ENCODE data around the gene NR2F2. TPM values are rescaled to one million over a fixed set of nuclear protein-coding genes. Genes with fewer than 3 reads are reported as not detected.

Gene NR2F2
- total and polyA plus RNA-seq, 2 experiments from 2014 or later = 0.16 TPM; not detected in 1

DNA sequence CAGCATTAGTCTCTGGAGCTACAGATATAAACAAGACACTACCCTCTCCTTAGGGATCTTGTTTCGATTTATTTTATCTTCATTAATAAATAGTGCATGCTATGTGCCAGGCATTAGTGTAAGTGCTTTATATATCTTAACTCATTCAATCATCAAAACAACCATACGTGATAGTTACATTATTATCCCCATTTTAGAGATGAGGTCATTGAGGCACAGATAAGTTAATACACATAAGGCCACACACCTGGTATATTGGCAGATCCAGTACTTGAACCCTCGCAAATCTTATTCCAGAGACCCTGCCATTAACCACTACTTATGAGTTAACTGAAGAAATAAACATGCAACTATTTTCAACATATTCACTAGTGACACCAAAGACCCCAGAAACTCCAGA, 25.7 kb upstream of the NR2F2 start (continued):
- TF ChIP-seq, protein P1, sequence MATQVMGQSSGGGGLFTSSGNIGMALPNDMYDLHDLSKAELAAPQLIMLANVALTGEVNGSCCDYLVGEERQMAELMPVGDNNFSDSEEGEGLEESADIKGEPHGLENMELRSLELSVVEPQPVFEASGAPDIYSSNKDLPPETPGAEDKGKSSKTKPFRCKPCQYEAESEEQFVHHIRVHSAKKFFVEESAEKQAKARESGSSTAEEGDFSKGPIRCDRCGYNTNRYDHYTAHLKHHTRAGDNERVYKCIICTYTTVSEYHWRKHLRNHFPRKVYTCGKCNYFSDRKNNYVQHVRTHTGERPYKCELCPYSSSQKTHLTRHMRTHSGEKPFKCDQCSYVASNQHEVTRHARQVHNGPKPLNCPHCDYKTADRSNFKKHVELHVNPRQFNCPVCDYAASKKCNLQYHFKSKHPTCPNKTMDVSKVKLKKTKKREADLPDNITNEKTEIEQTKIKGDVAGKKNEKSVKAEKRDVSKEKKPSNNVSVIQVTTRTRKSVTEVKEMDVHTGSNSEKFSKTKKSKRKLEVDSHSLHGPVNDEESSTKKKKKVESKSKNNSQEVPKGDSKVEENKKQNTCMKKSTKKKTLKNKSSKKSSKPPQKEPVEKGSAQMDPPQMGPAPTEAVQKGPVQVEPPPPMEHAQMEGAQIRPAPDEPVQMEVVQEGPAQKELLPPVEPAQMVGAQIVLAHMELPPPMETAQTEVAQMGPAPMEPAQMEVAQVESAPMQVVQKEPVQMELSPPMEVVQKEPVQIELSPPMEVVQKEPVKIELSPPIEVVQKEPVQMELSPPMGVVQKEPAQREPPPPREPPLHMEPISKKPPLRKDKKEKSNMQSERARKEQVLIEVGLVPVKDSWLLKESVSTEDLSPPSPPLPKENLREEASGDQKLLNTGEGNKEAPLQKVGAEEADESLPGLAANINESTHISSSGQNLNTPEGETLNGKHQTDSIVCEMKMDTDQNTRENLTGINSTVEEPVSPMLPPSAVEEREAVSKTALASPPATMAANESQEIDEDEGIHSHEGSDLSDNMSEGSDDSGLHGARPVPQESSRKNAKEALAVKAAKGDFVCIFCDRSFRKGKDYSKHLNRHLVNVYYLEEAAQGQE (IDR thresholded peaks at IDR 0.05; ENCODE audit: unreplicated experiment) = no peak
- TF ChIP-seq ZNF114 (CRISPR knock-in tag; IDR thresholded peaks at IDR 0.05) (no peak), ZNF331 (CRISPR knock-in tag; IDR thresholded peaks at IDR 0.05; ENCODE audit: low read depth) (no peak)
- TF ChIP-seq, protein P2, sequence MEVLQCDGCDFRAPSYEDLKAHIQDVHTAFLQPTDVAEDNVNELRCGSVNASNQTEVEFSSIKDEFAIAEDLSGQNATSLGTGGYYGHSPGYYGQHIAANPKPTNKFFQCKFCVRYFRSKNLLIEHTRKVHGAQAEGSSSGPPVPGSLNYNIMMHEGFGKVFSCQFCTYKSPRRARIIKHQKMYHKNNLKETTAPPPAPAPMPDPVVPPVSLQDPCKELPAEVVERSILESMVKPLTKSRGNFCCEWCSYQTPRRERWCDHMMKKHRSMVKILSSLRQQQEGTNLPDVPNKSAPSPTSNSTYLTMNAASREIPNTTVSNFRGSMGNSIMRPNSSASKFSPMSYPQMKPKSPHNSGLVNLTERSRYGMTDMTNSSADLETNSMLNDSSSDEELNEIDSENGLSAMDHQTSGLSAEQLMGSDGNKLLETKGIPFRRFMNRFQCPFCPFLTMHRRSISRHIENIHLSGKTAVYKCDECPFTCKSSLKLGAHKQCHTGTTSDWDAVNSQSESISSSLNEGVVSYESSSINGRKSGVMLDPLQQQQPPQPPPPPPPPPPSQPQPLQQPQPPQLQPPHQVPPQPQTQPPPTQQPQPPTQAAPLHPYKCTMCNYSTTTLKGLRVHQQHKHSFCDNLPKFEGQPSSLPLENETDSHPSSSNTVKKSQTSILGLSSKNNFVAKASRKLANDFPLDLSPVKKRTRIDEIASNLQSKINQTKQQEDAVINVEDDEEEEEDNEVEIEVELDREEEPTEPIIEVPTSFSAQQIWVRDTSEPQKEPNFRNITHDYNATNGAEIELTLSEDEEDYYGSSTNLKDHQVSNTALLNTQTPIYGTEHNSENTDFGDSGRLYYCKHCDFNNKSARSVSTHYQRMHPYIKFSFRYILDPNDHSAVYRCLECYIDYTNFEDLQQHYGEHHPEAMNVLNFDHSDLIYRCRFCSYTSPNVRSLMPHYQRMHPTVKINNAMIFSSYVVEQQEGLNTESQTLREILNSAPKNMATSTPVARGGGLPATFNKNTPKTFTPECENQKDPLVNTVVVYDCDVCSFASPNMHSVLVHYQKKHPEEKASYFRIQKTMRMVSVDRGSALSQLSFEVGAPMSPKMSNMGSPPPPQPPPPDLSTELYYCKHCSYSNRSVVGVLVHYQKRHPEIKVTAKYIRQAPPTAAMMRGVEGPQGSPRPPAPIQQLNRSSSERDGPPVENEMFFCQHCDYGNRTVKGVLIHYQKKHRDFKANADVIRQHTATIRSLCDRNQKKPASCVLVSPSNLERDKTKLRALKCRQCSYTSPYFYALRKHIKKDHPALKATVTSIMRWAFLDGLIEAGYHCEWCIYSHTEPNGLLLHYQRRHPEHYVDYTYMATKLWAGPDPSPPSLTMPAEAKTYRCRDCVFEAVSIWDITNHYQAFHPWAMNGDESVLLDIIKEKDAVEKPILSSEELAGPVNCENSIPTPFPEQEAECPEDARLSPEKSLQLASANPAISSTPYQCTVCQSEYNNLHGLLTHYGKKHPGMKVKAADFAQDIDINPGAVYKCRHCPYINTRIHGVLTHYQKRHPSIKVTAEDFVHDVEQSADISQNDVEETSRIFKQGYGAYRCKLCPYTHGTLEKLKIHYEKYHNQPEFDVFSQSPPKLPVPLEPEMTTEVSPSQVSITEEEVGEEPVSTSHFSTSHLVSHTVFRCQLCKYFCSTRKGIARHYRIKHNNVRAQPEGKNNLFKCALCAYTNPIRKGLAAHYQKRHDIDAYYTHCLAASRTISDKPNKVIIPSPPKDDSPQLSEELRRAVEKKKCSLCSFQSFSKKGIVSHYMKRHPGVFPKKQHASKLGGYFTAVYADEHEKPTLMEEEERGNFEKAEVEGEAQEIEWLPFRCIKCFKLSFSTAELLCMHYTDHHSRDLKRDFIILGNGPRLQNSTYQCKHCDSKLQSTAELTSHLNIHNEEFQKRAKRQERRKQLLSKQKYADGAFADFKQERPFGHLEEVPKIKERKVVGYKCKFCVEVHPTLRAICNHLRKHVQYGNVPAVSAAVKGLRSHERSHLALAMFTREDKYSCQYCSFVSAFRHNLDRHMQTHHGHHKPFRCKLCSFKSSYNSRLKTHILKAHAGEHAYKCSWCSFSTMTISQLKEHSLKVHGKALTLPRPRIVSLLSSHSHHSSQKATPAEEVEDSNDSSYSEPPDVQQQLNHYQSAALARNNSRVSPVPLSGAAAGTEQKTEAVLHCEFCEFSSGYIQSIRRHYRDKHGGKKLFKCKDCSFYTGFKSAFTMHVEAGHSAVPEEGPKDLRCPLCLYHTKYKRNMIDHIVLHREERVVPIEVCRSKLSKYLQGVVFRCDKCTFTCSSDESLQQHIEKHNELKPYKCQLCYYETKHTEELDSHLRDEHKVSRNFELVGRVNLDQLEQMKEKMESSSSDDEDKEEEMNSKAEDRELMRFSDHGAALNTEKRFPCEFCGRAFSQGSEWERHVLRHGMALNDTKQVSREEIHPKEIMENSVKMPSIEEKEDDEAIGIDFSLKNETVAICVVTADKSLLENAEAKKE (CRISPR knock-in tag; IDR thresholded peaks at IDR 0.05) = no peak

DNA sequence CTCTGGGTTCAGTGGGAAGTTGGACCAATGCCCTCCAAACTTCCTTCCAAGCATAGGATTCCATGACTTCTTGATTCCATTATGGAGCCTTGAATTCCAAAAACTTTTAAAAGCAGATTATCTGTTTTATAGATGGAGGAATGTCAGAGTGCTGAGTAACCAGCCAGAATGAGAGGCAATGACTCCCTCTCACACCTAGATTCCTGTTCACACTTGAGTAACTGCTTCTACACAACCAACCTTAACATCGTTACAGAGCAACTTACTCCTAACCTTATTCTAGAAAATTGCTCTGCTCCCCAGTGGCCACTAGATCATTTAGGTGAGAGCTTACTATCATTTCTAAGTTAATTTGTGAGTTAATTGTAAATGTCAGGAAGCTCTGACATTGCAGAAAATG, 24.2 kb upstream of the NR2F2 start:
- Mint-ChIP-seq H3K9me3 (no peaks in the 10 kb centered on the region), H3K4me3 (no peak overlapping the region), H3K27ac (no peak overlapping the region), H3K27me3 (ENCODE audit: insufficient read depth, low read depth, poor library complexity) (peaks cover 5% of the 10 kb centered on the region), H3K4me1 (peaks cover 9% of the 10 kb centered on the region; the same call in 2 of the 3 replicates), H3K36me3 (ENCODE audit: low read depth) (no peaks in the 10 kb centered on the region)
- no peaks in the 10 kb centered on the region for H4K20me1 ChIP-seq (replicated peaks; ENCODE audit: insufficient read depth)
- no peaks in the 10 kb centered on the region for H3K27me3 ChIP-seq (ENCODE audit: insufficient read depth)
- H3K36me3 ChIP-seq (ENCODE audit: insufficient read depth) = no peaks in the 10 kb centered on the region
- H3K9me2 ChIP-seq (ENCODE audit: insufficient read depth) = no peaks in the 10 kb centered on the region; the same call in 1 of the 2 replicates
- no peaks in the 10 kb centered on the region for H3F3A ChIP-seq (replicated peaks; ENCODE audit: low read depth)
- no peaks in the 10 kb centered on the region for H3K79me2 ChIP-seq (replicated peaks; ENCODE audit: insufficient read depth)
- H2AFZ ChIP-seq = no peak overlapping the region
- no peaks in the 10 kb centered on the region for H3K4me1 ChIP-seq (ENCODE audit: insufficient read depth)
- DNase-seq (ENCODE audit: low spot score) = no peak
- no peak overlapping the region for H3K27ac ChIP-seq (ENCODE audit: low read depth)
- ATAC-seq = no peak
- H3K4me2 ChIP-seq = no peak overlapping the region
- H3K4me3 ChIP-seq = no peak overlapping the region
- no peak for TF ChIP-seq JUNB (IDR thresholded peaks at IDR 0.05; ENCODE audit: unreplicated experiment)
- TF ChIP-seq, protein P3, sequence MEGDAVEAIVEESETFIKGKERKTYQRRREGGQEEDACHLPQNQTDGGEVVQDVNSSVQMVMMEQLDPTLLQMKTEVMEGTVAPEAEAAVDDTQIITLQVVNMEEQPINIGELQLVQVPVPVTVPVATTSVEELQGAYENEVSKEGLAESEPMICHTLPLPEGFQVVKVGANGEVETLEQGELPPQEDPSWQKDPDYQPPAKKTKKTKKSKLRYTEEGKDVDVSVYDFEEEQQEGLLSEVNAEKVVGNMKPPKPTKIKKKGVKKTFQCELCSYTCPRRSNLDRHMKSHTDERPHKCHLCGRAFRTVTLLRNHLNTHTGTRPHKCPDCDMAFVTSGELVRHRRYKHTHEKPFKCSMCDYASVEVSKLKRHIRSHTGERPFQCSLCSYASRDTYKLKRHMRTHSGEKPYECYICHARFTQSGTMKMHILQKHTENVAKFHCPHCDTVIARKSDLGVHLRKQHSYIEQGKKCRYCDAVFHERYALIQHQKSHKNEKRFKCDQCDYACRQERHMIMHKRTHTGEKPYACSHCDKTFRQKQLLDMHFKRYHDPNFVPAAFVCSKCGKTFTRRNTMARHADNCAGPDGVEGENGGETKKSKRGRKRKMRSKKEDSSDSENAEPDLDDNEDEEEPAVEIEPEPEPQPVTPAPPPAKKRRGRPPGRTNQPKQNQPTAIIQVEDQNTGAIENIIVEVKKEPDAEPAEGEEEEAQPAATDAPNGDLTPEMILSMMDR (conservative IDR thresholded peaks at IDR 0.05; ENCODE audit: low read depth in 2 of 2) = no peak
